NCI-H2107 (cell line): ENCODE results near the gene SGPP2.

Experiments
- DNase-seq: peaks from one replicate; lab custom pipeline; 2025; lab: John Stamatoyannopoulos, UW

Gene SGPP2

GRCh38 chr2:222470802-222471468 lies 46.6 kb downstream of the SGPP2 start:
- DNase-seq, result no peak

GRCh38 chr2:222477962-222478608 lies 53.7 kb downstream of the SGPP2 start:
- DNase-seq, result no peak

- no peak for DNase-seq
Observed at GRCh38 chr2:222479859-222480258, 55.5 kb downstream of the SGPP2 start.

- DNase-seq, result no peak
Observed at GRCh38 chr2:222480497-222480896, 56.2 kb downstream of the SGPP2 start.

GRCh38 chr2:222481941-222482340 lies 57.6 kb downstream of the SGPP2 start:
- DNase-seq, result no peak

- DNase-seq, result no peak
Observed at GRCh38 chr2:222483513-222484039, 59.2 kb downstream of the SGPP2 start.

- DNase-seq, result no peak
Observed at GRCh38 chr2:222485367-222486211, 61.2 kb downstream of the SGPP2 start.

- DNase-seq, result no peak
Observed at GRCh38 chr2:222490131-222490530, 65.8 kb downstream of the SGPP2 start.

GRCh38 chr2:222492683-222493082 lies 68.3 kb downstream of the SGPP2 start:
- DNase-seq, result no peak

- no peak for DNase-seq
Observed at GRCh38 chr2:222494104-222494739, 69.9 kb downstream of the SGPP2 start.

- DNase-seq, result no peak
Observed at GRCh38 chr2:222495388-222495787, 71.0 kb downstream of the SGPP2 start.

GRCh38 chr2:222499226-222499625 lies 74.9 kb downstream of the SGPP2 start:
- DNase-seq, result no peak

GRCh38 chr2:222504191-222504590 lies 79.8 kb downstream of the SGPP2 start:
- no peak for DNase-seq

GRCh38 chr2:222504719-222505118 lies 80.4 kb downstream of the SGPP2 start:
- DNase-seq, result no peak

GRCh38 chr2:222506230-222506935 lies 82.0 kb downstream of the SGPP2 start:
- DNase-seq, result no peak

GRCh38 chr2:222514901-222515300 lies 90.6 kb downstream of the SGPP2 start:
- no peak for DNase-seq

- no peak for DNase-seq
Observed at GRCh38 chr2:222518570-222519381, 94.4 kb downstream of the SGPP2 start.

GRCh38 chr2:222521099-222521498 lies 96.8 kb downstream of the SGPP2 start:
- no peak for DNase-seq

GRCh38 chr2:222522082-222522481 lies 97.7 kb downstream of the SGPP2 start:
- DNase-seq, result no peak

- DNase-seq, result no peak
Observed at GRCh38 chr2:222523783-222524544, 99.6 kb downstream of the SGPP2 start.
